HG02885 (cell line): ENCODE measurements around the gene LCLAT1.
"Not testable (repeated sequence)": the region's sequence is repeated elsewhere in the genome, so short reads cannot be mapped to it uniquely, and the experiment has no call there.

Experiments
- ATAC-seq: cut with Tn5 transposase; IDR thresholded peaks from one replicate; pipeline ENCODE4 v1.9.1; 2021; ENCODE audit warnings: mild to moderate bottlenecking; ENCODE audit not compliant: unreplicated experiment, poor library complexity

The LCLAT1 gene

GRCh38 chr2:30580391-30580790 lies 133.3 kb downstream of the LCLAT1 start:
- no peak for ATAC-seq

- no peak for ATAC-seq
These were observed 135.5 kb downstream of the LCLAT1 start for GRCh38 chr2:30582521-30582920.

GRCh38 chr2:30583204-30583749 lies 136.2 kb downstream of the LCLAT1 start:
- ATAC-seq, result no peak

GRCh38 chr2:30584116-30584515 lies 137.1 kb downstream of the LCLAT1 start:
- peak; percentile 79 for ATAC-seq

GRCh38 chr2:30588994-30589393 lies 141.9 kb downstream of the LCLAT1 start:
- no peak for ATAC-seq

GRCh38 chr2:30590407-30590806 lies 143.4 kb downstream of the LCLAT1 start:
- no peak for ATAC-seq

- no peak for ATAC-seq
These were observed 144.1 kb downstream of the LCLAT1 start for GRCh38 chr2:30591186-30591585.

GRCh38 chr2:30601375-30601774 lies 154.3 kb downstream of the LCLAT1 start:
- no peak for ATAC-seq

- ATAC-seq, result no peak
These were observed 158.2 kb downstream of the LCLAT1 start for GRCh38 chr2:30605197-30605596.

GRCh38 chr2:30608643-30609042 lies 161.6 kb downstream of the LCLAT1 start:
- ATAC-seq, result no peak

GRCh38 chr2:30611583-30611982 lies 164.5 kb downstream of the LCLAT1 start:
- ATAC-seq, result peak; percentile 77

GRCh38 chr2:30612371-30612770 lies 165.3 kb downstream of the LCLAT1 start:
- no peak for ATAC-seq

- no peak for ATAC-seq
These were observed 166.0 kb downstream of the LCLAT1 start for GRCh38 chr2:30613001-30613400.

GRCh38 chr2:30614227-30614626 lies 167.2 kb downstream of the LCLAT1 start:
- ATAC-seq, result not testable (repeated sequence)

- no peak for ATAC-seq
These were observed 168.9 kb downstream of the LCLAT1 start for GRCh38 chr2:30615926-30616325.

GRCh38 chr2:30620102-30620501 lies 173.1 kb downstream of the LCLAT1 start:
- no peak for ATAC-seq

- ATAC-seq, result no peak
These were observed 174.8 kb downstream of the LCLAT1 start for GRCh38 chr2:30621836-30622235.

GRCh38 chr2:30622452-30622851 lies 175.4 kb downstream of the LCLAT1 start:
- ATAC-seq, result no peak

- ATAC-seq, result no peak
These were observed 178.2 kb downstream of the LCLAT1 start for GRCh38 chr2:30625276-30625675.

- ATAC-seq, result peak; percentile 41
These were observed 178.7 kb downstream of the LCLAT1 start for GRCh38 chr2:30625701-30626100.

GRCh38 chr2:30626397-30626796 lies 179.4 kb downstream of the LCLAT1 start:
- ATAC-seq, result no peak

- peak; percentile 75 for ATAC-seq
These were observed 180.1 kb downstream of the LCLAT1 start for GRCh38 chr2:30627151-30627550.

- no peak for ATAC-seq
These were observed 181.3 kb downstream of the LCLAT1 start for GRCh38 chr2:30628341-30628740.
